RWPE1 (cell line): ENCODE measurements around the gene TRIM29.

ENCODE experiments used
- CTCF ChIA-PET: fragments of 350-600 bp; sonication (Branson Sonifier 250); formaldehyde crosslinking; extraction: SDS; loops from one replicate; lab custom pipeline; 2021; lab: Yijun Ruan, JAX
- POLR2A ChIA-PET: fragments of 400-600 bp; formaldehyde crosslinking; extraction: SDS; loops from one replicate; lab custom pipeline; 2020; ENCODE audit warnings: antibody characterized with exemption; ENCODE audit not compliant: low non-redundant PET; lab: Yijun Ruan, JAX
- DNase-seq: peaks from one replicate; pipeline ENCODE4 v3.0.0; 2012; ENCODE audit warnings: low spot score
- H3K27ac ChIP-seq: fragments of 450-650 bp; 2 replicates; pipeline ENCODE4 v1.5.1; 2017
- TF ChIP-seq, protein P1 (sequence below): fragments of 450-650 bp; conservative IDR thresholded peaks from 2 replicates; pipeline ENCODE4 v1.5.1; 2017; ENCODE audit warnings: low read depth, mild to moderate bottlenecking

Gene TRIM29

DNA sequence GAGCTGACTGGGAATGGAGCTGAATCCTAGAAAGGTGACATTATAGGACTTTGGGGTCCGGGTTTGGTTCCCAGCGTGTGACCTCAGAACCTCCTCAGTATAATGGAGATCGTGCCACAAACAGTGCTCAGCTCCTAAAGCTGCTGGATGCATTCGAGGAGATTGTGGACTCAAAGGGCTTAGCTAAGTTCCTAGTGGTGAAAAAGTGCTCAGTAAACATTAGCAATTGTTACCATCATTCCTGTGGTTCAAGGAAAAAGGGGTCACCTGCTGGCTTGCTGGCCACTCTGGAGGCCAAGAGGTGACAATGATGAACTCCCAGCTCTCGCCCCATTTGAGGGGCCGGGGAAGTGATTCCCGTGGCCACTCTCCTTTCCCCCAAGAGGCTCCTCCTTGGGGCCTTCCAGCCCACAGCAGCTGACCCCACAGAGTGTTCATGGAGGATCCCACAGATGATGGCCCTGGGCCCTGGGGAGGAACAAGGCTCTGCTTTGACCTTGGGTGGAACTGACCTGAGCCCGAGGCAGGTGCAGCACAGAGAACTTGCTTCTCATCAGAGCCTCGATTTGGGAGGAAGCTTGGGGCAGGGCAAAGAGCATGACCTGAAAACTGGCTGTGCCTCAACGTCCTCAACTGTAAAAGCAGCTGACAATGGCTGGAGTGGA is 40.1 kb downstream of the TRIM29 start:
- TF ChIP-seq, protein P1, sequence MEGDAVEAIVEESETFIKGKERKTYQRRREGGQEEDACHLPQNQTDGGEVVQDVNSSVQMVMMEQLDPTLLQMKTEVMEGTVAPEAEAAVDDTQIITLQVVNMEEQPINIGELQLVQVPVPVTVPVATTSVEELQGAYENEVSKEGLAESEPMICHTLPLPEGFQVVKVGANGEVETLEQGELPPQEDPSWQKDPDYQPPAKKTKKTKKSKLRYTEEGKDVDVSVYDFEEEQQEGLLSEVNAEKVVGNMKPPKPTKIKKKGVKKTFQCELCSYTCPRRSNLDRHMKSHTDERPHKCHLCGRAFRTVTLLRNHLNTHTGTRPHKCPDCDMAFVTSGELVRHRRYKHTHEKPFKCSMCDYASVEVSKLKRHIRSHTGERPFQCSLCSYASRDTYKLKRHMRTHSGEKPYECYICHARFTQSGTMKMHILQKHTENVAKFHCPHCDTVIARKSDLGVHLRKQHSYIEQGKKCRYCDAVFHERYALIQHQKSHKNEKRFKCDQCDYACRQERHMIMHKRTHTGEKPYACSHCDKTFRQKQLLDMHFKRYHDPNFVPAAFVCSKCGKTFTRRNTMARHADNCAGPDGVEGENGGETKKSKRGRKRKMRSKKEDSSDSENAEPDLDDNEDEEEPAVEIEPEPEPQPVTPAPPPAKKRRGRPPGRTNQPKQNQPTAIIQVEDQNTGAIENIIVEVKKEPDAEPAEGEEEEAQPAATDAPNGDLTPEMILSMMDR = no peak
- POLR2A ChIA-PET = no interaction called here
- no peak overlapping the region for H3K27ac ChIP-seq
- CTCF ChIA-PET = interaction anchor here (1.1 to 1.3 kb wide), 2 partner anchors 10 to 11 kb away, joined by 3 to 5 read pairs; no protein-coding TSS in a partner anchor
- no peak for DNase-seq

DNA sequence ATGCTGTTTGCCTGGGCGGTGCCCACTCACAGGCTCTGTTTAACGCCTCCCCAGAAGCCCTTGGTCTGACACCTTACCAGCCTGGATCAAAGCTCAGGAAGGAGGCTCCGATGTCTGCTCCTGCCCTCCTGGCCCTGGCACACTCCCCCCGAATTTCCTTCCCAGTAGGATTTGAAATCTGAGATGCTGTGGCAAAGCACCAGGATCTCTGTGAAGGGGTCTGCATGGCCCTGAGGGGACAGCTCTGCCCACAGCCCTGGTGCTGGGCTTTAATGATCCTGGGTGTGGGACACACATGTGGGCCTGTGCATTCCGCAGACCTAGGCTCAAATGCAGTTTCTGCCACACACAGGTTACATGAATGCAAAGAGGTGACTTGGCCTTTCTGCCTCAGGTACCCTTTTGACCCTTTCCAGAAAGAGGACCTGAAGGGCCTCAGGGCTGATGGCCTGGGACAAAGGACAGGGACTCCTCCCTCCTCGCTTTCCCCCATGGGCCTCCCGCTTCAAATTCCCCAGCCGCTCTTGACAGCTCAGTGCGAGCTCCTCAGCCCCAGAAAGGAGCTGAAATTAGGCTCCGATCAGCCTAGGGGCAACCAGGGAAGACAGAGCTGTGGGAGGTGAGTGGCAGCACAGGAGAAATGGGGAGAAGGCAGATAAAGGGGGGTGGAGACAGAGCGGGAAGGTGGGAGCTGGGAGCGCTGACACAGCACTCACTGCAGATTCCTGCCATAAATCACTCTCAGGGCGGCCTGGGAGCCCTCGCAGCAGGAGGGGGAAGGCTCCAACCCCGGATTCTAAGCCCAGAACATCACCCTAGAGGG is 41.3 kb downstream of the TRIM29 start:
- POLR2A ChIA-PET = no interaction called here
- no peak overlapping the region for H3K27ac ChIP-seq
- DNase-seq = no peak
- CTCF ChIA-PET = interaction anchor here (1.6 kb wide), 1 partner anchor 12 kb away, joined by 5 read pairs; no protein-coding TSS in a partner anchor
- TF ChIP-seq, protein P1 = no peak

DNA sequence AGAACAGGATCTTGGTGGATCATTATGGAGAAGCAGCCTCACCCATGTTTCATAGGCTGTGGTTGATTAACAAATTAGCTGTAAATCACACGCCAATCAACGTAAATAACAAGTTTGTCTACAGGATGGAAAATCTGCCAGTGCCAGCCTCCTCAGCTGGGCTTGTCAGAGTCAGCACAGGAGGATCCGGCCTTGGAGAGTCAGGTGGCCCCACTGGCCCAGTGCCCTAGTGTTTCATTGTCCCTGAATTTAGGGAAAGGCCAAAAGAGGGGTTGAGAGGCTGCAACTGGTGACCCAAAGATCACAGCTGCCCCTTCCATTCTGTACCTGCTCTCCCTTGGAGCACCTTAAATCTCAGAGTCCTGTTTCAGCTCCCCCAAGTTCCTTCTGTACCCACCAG is 42.4 kb downstream of the TRIM29 start:
- CTCF ChIA-PET = interaction anchor here (0.6 to 1.6 kb wide), 3 partner anchors 13 to 209 kb away, joined by 3 to 5 read pairs (median 3); no protein-coding TSS in a partner anchor
- H3K27ac ChIP-seq = no peak overlapping the region
- POLR2A ChIA-PET = no interaction called here
- no peak for DNase-seq
- TF ChIP-seq, protein P1 = no peak

DNA sequence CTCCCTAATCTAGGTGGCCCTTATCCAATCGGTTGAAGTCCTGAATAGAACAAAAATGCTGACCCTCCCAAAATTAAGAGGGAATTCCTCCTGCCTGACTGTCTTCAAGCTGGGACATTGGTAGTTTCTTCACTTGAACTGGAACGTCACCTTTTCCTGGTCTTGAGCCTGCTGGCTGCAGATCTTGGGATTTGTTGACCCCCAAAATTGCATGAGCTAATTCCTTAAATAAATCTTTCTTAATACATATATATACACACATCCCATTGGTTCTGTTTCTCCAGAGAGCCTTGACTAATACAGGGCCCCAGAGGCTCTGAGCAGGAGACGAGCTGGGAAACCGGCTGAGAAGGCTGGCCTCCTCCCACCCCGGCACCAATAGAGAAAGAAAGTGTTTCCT is 46.2 kb downstream of the TRIM29 start:
- no peak for DNase-seq
- ChIA-PET POLR2A (no interaction called here), CTCF (interaction anchor here (0.6 kb wide), 1 partner anchor 13 kb away, joined by 4 read pairs; no protein-coding TSS in a partner anchor)
- H3K27ac ChIP-seq = no peak overlapping the region
- TF ChIP-seq, protein P1 = no peak

DNA sequence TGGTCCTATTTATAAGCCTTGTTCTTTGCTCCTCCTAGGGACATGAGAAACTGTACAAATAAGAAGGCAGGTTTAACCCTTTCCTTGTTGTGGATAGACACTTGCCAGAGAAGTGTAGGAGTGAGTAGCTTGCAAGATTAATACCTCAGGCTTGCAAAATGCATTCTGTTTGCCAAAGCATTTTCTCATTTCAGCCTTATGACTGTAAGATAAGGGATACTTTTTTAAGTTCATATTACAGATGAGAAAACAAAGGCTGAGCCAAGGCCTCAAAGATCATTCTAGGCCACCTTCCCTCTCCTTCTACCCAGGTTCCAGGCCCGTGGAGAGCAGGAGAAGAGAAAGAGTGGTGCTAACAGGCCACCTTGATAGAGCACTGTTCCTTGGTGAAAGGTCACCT is 46.8 kb downstream of the TRIM29 start:
- ChIA-PET POLR2A (no interaction called here), CTCF (interaction anchor here (0.7 kb wide), 1 partner anchor 420 kb away, joined by 3 read pairs; the partner anchor contains the start of gene GRIK4)
- H3K27ac ChIP-seq = no peak overlapping the region
- DNase-seq = no peak
- TF ChIP-seq, protein P1 = no peak

DNA sequence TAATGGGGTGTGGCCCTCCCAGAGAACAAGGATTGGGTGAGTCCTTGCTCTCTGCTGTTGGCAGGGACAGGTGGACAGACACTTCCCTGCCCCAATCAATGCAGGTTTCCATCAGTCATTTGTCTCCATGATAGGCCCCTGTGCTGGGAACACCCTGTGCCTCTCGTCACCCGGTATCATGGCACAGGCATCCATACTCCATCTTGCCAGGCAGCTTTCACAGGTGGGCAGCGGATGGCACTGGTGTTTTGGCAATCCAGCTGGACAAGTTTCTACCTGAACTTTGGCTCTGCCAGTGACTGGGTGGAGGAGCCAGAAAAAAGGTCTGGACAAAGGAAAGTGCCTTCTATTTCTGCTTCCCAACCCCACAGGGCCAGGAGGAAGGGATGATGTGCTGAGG is 47.5 kb downstream of the TRIM29 start:
- ChIA-PET CTCF (interaction anchor here (0.6 to 0.7 kb wide), 2 partner anchors 363 to 421 kb away, joined by 3 read pairs; partner anchors contain the start of gene GRIK4), POLR2A (no interaction called here)
- TF ChIP-seq, protein P1 = no peak
- no peak overlapping the region for H3K27ac ChIP-seq
- DNase-seq = no peak
